Mucosa of stomach (tissue), 1 donor: ENCODE results near the gene PIAS4.
A peak's percentile ranks its signal among the peaks of the same experiment; 100 is the strongest.

ENCODE experiments used
- H3K27me3 ChIP-seq: one replicate; pipeline ENCODE4 v1.7.0; 2013; ENCODE audit warnings: mild to moderate bottlenecking, low read length; ENCODE audit not compliant: control insufficient read depth, insufficient read depth
- H3K36me3 ChIP-seq: one replicate; pipeline ENCODE4 v1.7.0; 2013; ENCODE audit warnings: low read length; ENCODE audit not compliant: control insufficient read depth, insufficient read depth
- H3K4me1 ChIP-seq: one replicate; pipeline ENCODE4 v1.7.0; 2013; ENCODE audit warnings: mild to moderate bottlenecking, low read length; ENCODE audit not compliant: control insufficient read depth, insufficient read depth
- H3K4me3 ChIP-seq: one replicate; pipeline ENCODE4 v1.7.0; 2013; ENCODE audit warnings: low read length
- H3K9ac ChIP-seq: one replicate; pipeline ENCODE4 v1.7.0; 2013; ENCODE audit warnings: mild to moderate bottlenecking, low read length, moderate library complexity
- H3K9me3 ChIP-seq: one replicate; pipeline ENCODE4 v1.7.0; 2013; ENCODE audit warnings: mild to moderate bottlenecking, low read length, moderate library complexity; ENCODE audit not compliant: control insufficient read depth
- donor health status: Pancreatic carcinoma.

Gene PIAS4

DNA sequence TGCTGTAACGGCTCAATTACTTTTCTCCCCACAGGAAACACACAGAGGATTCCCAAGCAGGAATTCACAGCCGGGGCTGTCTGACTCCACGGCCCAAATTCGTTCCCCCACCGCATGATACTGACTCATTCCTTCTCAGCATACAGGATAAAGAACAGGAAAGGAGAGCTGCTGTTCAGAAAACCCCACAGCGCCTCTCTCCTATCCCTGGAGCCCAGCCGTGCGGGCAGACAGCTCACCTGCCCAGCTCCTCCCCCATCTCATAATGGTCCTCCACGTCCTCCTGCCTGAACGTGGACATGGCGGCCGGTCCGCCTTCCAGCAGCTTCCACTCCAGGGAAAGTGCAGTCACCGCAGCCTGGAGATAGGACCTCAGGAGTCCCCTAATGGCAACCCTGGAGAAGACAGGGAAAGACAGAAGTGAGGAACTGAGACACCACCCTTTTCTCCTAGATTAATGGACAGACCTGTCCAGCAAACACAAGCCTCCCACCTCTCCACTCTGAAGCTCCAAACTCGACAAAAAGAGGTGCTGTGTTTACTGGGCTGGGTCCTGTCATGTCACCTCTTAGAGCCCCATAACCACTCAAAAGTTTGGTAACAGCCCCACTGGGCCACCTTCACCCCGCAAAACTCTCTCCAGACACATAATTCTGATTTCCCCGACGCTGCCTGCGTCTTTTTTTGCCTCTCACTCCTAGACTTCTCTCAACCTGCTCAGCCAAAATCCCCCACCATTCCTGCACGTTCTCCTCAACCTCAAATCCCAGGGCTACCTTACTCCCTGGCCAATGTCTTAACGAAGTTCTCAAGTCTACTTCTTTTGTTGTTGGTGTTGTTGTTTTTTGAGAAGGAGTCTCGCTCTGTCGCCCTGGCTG, 37.9 kb upstream of the PIAS4 start:
- Histone ChIP-seq H3K9ac (peak overlapping the region; percentile 98), H3K4me1 (peaks cover 43% of the 10 kb centered on the region), H3K9me3 (no peaks in the 10 kb centered on the region), H3K4me3 (peak overlapping the region; percentile 71), H3K27me3 (no peaks in the 10 kb centered on the region), H3K36me3 (no peaks in the 10 kb centered on the region)

DNA sequence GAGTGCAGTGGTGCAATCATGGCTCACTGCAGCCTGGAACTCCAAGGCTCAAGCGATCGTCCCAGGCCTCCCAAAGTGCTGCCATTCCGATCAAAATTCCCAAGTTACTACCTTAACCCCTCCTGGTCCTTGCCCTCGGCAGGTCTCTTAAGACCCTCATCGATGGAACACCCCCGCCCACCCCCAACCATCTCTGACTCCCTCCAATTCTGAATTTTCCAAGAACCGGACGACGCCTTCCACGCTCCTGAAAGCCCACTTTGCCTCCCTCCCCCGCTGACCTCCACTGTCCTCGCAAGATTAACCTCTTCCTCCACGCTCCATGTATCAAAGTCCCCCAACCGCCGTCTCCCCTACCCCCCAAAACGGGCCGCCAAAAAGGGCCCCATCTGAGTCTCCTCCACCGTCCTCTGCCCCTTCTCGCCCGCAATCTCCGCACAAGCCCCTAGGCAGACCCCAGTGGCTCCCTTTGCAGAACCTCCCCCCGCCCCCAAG, 37.2 kb upstream of the PIAS4 start:
- Histone ChIP-seq H3K27me3 (no peaks in the 10 kb centered on the region), H3K4me3 (peak overlapping the region; percentile 71), H3K36me3 (no peaks in the 10 kb centered on the region), H3K4me1 (peaks cover 43% of the 10 kb centered on the region), H3K9ac (peak overlapping the region; percentile 98), H3K9me3 (no peaks in the 10 kb centered on the region)

DNA sequence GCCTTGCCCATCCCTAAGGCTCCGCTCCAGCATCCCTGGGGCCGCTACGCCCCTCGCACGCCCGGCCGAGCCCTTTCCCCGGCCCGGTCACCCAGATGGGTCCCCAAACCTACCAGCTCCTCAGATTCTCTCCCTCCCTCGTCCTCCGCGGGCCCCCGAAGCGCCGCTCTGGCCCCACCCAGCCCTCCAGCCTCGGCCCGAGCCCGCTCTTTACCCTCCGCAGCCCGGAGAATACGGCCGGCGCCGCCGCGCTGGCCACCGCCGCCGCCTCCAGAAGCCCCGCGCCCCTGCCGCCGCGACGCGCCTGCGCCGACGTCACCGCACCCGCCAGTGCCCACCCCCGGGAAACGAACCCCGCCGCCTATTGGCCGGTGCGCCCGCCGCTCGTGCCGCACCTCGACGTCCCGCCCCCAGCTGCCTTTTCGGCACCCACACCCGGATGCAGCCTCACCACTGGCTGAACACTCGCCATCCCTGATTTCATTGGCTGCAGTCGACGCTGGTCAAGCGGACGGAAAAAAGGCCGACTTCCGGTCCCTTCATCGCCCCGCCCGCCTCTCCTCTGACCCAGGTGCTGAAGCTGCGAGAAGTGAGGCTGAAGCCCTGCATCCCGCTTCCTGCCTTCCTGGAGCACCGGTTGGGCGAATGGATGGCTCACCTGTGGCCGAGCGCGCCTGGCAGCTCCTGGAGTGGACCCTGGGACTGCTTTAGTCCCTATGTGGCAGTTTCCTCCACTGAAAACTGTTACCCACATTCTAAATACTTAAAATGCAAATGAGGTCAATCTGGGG, 36.5 kb upstream of the PIAS4 start, which contains the start of gene DAPK3:
TSS of gene DAPK3 (minus strand) at position 292 of the 791 bp plus-strand sequence. CDS start 1,364 bp downstream, outside the sequence.
- no peaks in the 10 kb centered on the region for H3K9me3 ChIP-seq
- H3K4me1 ChIP-seq, result peaks cover 38% of the 10 kb centered on the region
- no peaks in the 10 kb centered on the region for H3K27me3 ChIP-seq
- H3K4me3 ChIP-seq, result peak within 1 kb of the TSS; percentile 71
- H3K36me3 ChIP-seq, result no peaks in the 10 kb centered on the region
- peak within 1 kb of the TSS; percentile 98 for H3K9ac ChIP-seq

DNA sequence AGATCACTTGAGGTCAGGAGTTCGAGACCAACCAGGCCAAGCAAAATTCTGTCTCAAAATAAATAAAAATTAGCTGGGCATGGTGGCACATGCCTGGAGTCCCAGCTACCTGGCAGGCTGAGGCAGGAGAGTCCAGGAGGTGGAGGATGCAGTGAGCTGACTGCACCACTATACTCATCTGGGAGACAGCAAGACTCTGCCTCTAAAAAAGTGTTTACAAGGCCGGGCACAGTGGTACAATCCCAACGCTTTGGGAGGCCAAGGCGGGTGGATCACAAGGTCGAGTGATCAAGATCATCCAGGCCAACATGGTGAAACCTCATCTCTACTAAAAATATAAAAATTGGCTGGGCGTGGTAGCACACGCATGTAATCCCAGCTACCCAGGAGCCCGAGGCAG, 32.4 kb upstream of the PIAS4 start:
- no peak overlapping the region for H3K9ac ChIP-seq
- no peaks in the 10 kb centered on the region for H3K27me3 ChIP-seq
- H3K4me1 ChIP-seq, result peaks cover 4% of the 10 kb centered on the region
- no peaks in the 10 kb centered on the region for H3K9me3 ChIP-seq
- no peak overlapping the region for H3K4me3 ChIP-seq
- peaks cover 21% of the 10 kb centered on the region for H3K36me3 ChIP-seq

DNA sequence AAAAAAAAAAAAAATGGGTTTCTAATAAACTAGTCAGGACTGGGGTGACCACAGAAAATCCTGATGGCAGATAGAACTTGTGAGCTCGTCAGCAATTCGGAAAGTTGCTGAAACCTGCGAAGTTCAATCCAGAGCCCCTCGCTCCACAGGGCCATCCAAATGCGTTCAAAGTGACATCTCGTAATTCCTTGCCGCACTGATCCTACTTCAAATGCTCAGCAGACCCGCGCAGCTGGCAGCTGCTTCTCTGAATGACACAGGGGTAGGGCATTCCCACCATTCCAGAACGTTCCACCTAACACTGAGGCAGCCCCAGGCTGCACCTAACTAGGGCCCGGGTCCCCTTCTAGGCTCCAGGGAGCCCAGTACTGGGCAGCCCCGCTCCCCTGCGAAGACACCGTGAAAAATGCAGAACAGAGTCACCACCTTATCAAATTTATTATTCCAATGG, 31.9 kb upstream of the PIAS4 start:
- H3K4me3 ChIP-seq, result no peak overlapping the region
- no peaks in the 10 kb centered on the region for H3K27me3 ChIP-seq
- H3K9ac ChIP-seq, result no peak overlapping the region
- H3K36me3 ChIP-seq, result peaks cover 26% of the 10 kb centered on the region
- no peaks in the 10 kb centered on the region for H3K9me3 ChIP-seq
- H3K4me1 ChIP-seq, result peaks cover 4% of the 10 kb centered on the region

DNA sequence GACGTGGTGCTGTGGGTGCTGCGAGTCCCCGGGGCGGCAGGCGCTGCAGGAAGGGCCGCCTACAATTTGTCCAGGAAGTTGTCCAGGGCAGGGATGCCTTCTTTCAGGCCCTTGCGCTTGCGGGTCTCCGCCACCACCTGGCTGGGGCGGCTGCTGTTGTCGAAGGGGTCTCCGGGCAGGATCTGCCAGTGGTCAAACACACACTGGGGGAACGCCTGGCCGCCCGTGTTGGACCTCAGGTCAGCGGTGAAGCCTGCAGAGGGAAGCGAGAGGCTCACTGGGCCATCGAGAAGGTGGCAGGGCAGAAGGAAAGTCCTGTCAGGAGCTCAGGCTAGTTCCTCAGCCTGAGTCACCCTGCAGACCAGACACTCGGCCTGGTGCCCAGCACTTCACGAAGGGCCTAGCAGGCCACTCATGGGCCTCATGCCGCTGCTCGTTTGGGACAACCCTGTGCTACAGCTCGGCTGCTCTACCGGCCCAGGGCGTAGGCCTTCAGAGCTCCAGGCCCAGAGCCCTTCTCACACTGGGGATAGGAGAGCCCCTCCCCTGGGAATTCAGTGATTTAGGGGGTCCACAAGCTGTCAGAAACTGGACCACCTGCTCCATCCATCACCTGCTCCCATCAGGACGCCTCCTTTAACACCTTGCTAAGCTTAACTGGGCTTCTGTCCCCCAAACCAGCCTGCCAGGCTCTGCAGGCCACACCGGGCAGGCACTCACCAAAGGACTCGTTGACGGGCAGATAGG, 30.9 kb upstream of the PIAS4 start:
- Histone ChIP-seq H3K9me3 (no peaks in the 10 kb centered on the region), H3K27me3 (no peaks in the 10 kb centered on the region), H3K9ac (no peak overlapping the region), H3K4me1 (peaks cover 9% of the 10 kb centered on the region), H3K36me3 (peaks cover 36% of the 10 kb centered on the region), H3K4me3 (no peak overlapping the region)

DNA sequence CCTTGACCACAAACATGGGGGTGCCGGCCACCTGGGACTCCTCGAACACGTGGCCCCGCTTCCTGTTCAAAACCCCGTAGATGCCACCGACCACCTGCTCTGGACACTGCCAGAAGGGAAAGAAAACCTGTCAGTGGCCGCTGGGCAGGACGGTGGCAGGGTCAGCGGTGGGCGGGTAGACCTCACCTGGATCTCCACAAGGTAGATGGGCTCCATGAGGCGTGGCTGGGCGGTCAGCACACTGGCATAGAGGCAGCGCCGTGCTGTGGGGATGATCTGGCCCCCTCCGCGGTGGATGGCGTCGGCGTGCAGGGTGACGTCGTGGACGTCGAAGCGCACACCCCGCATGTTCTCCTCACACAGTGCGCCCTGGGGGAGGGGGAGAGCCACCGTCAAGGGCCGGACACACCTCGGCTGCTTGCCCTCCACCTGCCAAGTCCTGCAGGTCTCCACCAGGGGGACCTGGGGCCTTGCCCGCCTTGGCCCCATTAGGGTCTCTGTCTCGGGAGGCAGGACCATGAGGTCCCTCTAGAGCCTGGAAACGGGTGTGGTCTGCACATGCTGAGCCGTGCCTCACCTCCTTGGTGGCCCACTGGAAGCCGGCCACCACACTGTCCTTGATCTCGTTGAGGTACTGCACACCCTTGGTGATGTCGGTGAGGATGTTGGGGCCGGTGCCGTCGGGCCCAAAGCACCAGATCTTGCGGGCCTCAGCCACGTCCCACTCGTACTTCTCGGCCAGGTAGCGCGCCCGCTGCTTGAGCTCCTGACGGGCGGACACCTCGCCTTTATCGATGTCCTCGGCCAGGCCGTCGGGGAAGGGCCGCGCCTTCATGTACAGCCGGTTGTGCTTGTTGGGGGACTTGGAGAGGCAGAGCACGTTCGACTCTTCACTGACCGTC, 30.0 kb upstream of the PIAS4 start:
- Histone ChIP-seq H3K36me3 (peaks cover 44% of the 10 kb centered on the region), H3K4me3 (no peak overlapping the region), H3K27me3 (no peaks in the 10 kb centered on the region), H3K9me3 (no peaks in the 10 kb centered on the region), H3K4me1 (peaks cover 11% of the 10 kb centered on the region), H3K9ac (no peak overlapping the region)

DNA sequence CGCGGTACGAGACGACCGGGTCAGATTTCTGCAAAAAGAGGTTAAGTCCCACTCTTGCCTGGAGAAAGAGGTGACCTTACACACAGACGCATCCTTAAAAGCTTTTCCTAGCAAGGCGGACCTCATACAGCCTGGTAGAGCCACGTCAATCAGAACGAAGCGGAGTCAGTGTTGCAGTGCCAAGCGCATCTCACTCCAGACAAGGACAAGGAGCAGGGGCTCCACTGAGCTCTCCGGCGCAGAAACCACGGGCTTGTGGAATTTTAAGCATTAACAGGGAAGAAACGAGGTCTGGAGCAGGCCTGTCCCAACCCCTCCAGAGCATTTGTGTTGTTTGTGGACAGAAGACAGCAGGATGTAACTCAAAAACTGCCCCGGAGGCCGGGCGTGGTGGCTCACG, 29.4 kb upstream of the PIAS4 start:
- no peaks in the 10 kb centered on the region for H3K27me3 ChIP-seq
- no peak overlapping the region for H3K9ac ChIP-seq
- peaks cover 14% of the 10 kb centered on the region for H3K4me1 ChIP-seq
- H3K4me3 ChIP-seq, result no peak overlapping the region
- no peaks in the 10 kb centered on the region for H3K9me3 ChIP-seq
- peaks cover 51% of the 10 kb centered on the region for H3K36me3 ChIP-seq

DNA sequence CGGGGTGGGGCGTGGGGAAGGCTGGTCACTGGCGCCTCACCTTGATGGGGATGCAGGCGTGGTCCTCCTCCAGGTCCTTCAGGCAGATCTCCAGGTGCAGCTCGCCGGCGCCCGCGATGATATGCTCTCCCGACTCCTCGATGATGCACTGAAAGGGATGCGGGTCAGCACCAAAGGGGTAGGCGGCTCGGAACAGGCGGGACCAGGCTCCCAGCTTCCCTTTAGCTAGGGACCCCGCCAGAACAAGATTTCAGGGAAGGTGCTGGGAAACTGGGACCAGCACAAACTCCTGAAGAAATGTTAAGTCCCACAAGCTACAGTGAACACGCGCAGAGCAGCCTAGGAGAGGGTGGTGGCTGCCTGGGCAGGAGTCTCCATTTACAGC, 28.3 kb upstream of the PIAS4 start:
- Histone ChIP-seq H3K27me3 (no peaks in the 10 kb centered on the region), H3K9me3 (no peaks in the 10 kb centered on the region), H3K9ac (no peak overlapping the region), H3K36me3 (peaks cover 62% of the 10 kb centered on the region), H3K4me3 (no peak overlapping the region), H3K4me1 (peaks cover 25% of the 10 kb centered on the region)

DNA sequence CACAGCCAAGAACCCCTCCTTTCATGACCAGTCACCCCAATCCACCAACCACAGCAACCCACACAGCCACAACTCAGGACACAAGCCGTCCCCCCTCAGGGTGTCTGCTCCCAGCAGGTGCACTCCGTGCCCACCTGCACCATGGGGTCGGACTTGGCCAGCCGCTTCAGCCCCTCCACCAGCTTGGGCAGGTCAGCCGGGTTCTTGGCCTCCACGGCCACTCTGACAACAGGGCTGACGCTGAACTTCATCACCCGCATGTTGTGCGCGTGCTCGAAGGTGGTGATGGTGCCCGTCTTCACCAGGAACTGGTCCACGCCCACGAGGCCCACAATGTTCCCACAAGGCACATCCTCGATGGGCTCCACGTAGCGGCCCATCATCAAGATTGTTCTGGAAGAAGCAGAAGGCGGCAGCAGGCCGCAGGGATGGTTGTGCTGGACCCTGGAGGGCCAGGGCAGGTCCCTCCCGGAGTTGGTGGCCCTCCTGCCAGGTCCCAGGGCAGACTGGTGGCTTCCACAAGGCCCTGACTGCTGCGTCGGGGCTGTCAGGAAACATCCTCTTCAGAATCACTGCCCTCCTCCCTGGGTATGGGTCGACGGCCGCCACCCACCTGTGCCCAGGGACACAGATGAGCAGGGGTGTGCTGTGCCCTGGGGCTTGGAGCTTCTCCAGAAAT, 27.7 kb upstream of the PIAS4 start:
- H3K36me3 ChIP-seq, result peaks cover 62% of the 10 kb centered on the region
- no peaks in the 10 kb centered on the region for H3K27me3 ChIP-seq
- H3K4me3 ChIP-seq, result no peak overlapping the region
- no peaks in the 10 kb centered on the region for H3K9me3 ChIP-seq
- peaks cover 27% of the 10 kb centered on the region for H3K4me1 ChIP-seq
- no peak overlapping the region for H3K9ac ChIP-seq
